CD4-positive, alpha-beta T cell treated with Interleukin-10 for 1 hour (primary cell): Measurements from ENCODE around the gene CKLF.
A peak's percentile ranks its signal among the peaks of the same experiment; 100 is the strongest.
"Not testable (repeated sequence)": the region's sequence is repeated elsewhere in the genome, so short reads cannot be mapped to it uniquely, and the experiment has no call there.

Experiments used
- DNase-seq: peaks from one replicate; pipeline ENCODE4 v3.0.0-alpha.2; 2020

CKLF gene

GRCh38 chr16:66599726-66600125 lies 47.4 kb downstream of the CKLF start:
- no peak for DNase-seq

- DNase-seq = no peak
Observed at GRCh38 chr16:66600477-66600876, 48.1 kb downstream of the CKLF start.

GRCh38 chr16:66601471-66601870 lies 49.1 kb downstream of the CKLF start:
- DNase-seq = no peak

GRCh38 chr16:66603537-66604375 lies 51.4 kb downstream of the CKLF start:
- DNase-seq = peak; percentile 86

- peak; percentile 79 for DNase-seq
Observed at GRCh38 chr16:66604376-66605176, 52.2 kb downstream of the CKLF start, which contains the start of gene CMTM3. CMTM3 (plus strand) TSS chr16:66604704; CDS start chr16:66604806, 102 bp downstream.

- no peak for DNase-seq
Observed at GRCh38 chr16:66605177-66605978, 53.0 kb downstream of the CKLF start.

GRCh38 chr16:66605979-66606751 lies 53.8 kb downstream of the CKLF start:
- DNase-seq = peak; percentile 16

GRCh38 chr16:66608241-66609138 lies 56.1 kb downstream of the CKLF start:
- peak; percentile 83 for DNase-seq

GRCh38 chr16:66609139-66609510 lies 56.7 kb downstream of the CKLF start:
- DNase-seq = no peak

GRCh38 chr16:66610111-66610820 lies 57.9 kb downstream of the CKLF start:
- no peak for DNase-seq

GRCh38 chr16:66611911-66612310 lies 59.5 kb downstream of the CKLF start:
- DNase-seq = not testable (repeated sequence)

GRCh38 chr16:66612422-66612821 lies 60.0 kb downstream of the CKLF start:
- no peak for DNase-seq

- no peak for DNase-seq
Observed at GRCh38 chr16:66614161-66614802, 61.9 kb downstream of the CKLF start.
